ENCODE data around the gene ITGAD. TPM values are rescaled to one million over a fixed set of nuclear protein-coding genes. Genes with fewer than 3 reads are reported as not detected.

ITGAD gene
- total and polyA plus RNA-seq, 2 of the 13 experiments (the other 11 are each of a cell fraction or from before 2014, with no cell fraction given) = not detected

DNA sequence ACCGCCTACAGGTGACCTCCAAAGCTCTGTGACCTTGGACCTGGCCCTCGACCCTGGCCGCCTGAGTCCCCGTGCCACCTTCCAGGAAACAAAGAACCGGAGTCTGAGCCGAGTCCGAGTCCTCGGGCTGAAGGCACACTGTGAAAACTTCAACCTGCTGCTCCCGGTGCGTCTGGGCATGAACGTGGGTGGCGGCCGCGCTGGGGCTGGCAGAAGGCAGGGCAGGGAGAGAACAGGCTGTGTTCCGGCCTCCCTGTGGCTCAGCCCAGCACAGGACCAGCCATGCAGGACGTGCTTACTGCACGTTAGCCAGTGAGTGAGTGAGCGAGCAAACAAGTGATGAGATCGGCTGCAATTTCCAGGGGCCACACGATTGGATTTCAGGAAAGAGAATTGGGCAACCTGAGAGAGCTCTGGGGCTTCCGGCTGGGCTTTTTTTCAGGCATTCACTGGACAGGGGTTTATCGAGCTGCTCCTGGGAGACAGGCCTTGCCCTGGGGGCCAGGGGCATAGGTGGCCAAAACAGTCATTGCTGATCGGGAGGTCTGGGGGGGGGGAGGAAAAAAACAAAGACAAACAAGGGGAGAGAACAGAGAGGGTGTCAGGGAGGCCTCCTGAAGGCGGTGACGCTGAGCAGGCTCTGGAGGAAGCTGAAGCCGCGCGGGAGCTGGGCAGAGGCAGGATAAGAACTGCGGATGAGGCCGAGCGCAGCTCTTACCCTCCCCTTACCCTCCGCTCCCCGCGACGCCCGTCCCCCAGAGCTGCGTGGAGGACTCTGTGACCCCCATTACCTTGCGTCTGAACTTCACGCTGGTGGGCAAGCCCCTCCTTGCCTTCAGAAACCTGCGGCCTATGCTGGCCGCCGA is 21.3 kb upstream of the ITGAD start (continued):
- TF ChIP-seq, protein P1, sequence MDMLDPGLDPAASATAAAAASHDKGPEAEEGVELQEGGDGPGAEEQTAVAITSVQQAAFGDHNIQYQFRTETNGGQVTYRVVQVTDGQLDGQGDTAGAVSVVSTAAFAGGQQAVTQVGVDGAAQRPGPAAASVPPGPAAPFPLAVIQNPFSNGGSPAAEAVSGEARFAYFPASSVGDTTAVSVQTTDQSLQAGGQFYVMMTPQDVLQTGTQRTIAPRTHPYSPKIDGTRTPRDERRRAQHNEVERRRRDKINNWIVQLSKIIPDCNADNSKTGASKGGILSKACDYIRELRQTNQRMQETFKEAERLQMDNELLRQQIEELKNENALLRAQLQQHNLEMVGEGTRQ (IDR thresholded peaks at IDR 0.05; ENCODE audit: low read depth, low read length) = no peak
- TF ChIP-seq, protein P1 (CRISPR knock-in tag; IDR thresholded peaks at IDR 0.05; ENCODE audit: borderline replicate concordance) = no peak
- no peak for TF ChIP-seq SMAD9 (CRISPR knock-in tag; IDR thresholded peaks at IDR 0.05)
- TF ChIP-seq NPAS2 (CRISPR knock-in tag; IDR thresholded peaks at IDR 0.05; ENCODE audit: borderline replicate concordance) = no peak
- TF ChIP-seq SP5 (CRISPR knock-in tag; IDR thresholded peaks at IDR 0.05; ENCODE audit: borderline replicate concordance, low read depth) = 0 out of 2 replicates have a peak, but pooled peaks have one; percentile 10
- TF ChIP-seq MAFK (conservative IDR thresholded peaks at IDR 0.05 in 1 of 2, IDR thresholded peaks at IDR 0.05 in 1 of 2; ENCODE audit: low read length in 2 of 2) = no peak
- no peak for TF ChIP-seq MXI1 (IDR thresholded peaks at IDR 0.05; ENCODE audit: borderline replicate concordance, low read depth, low read length)
- TF ChIP-seq, protein P2, sequence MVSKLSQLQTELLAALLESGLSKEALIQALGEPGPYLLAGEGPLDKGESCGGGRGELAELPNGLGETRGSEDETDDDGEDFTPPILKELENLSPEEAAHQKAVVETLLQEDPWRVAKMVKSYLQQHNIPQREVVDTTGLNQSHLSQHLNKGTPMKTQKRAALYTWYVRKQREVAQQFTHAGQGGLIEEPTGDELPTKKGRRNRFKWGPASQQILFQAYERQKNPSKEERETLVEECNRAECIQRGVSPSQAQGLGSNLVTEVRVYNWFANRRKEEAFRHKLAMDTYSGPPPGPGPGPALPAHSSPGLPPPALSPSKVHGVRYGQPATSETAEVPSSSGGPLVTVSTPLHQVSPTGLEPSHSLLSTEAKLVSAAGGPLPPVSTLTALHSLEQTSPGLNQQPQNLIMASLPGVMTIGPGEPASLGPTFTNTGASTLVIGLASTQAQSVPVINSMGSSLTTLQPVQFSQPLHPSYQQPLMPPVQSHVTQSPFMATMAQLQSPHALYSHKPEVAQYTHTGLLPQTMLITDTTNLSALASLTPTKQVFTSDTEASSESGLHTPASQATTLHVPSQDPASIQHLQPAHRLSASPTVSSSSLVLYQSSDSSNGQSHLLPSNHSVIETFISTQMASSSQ (IDR thresholded peaks at IDR 0.05; ENCODE audit: low read depth) = no peak
- TF ChIP-seq, protein P2 (CRISPR knock-in tag; IDR thresholded peaks at IDR 0.05; ENCODE audit: borderline replicate concordance) = no peak
- TF ChIP-seq, protein P3, sequence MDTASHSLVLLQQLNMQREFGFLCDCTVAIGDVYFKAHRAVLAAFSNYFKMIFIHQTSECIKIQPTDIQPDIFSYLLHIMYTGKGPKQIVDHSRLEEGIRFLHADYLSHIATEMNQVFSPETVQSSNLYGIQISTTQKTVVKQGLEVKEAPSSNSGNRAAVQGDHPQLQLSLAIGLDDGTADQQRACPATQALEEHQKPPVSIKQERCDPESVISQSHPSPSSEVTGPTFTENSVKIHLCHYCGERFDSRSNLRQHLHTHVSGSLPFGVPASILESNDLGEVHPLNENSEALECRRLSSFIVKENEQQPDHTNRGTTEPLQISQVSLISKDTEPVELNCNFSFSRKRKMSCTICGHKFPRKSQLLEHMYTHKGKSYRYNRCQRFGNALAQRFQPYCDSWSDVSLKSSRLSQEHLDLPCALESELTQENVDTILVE (CRISPR knock-in tag; IDR thresholded peaks at IDR 0.05) = no peak
- no peak for TF ChIP-seq ZNF652 (CRISPR knock-in tag; IDR thresholded peaks at IDR 0.05; ENCODE audit: borderline replicate concordance, low read depth)
- peak; percentile 69; the same call in 1 of the 2 replicates for TF ChIP-seq ZNF850 (CRISPR knock-in tag; conservative IDR thresholded peaks at IDR 0.05)
- TF ChIP-seq CEBPG (CRISPR knock-in tag; IDR thresholded peaks at IDR 0.05) = peak; percentile 87
- TF ChIP-seq ATF7-NPFF (CRISPR knock-in tag; IDR thresholded peaks at IDR 0.05; ENCODE audit: low read depth) = no peak
- TF ChIP-seq, protein P4, sequence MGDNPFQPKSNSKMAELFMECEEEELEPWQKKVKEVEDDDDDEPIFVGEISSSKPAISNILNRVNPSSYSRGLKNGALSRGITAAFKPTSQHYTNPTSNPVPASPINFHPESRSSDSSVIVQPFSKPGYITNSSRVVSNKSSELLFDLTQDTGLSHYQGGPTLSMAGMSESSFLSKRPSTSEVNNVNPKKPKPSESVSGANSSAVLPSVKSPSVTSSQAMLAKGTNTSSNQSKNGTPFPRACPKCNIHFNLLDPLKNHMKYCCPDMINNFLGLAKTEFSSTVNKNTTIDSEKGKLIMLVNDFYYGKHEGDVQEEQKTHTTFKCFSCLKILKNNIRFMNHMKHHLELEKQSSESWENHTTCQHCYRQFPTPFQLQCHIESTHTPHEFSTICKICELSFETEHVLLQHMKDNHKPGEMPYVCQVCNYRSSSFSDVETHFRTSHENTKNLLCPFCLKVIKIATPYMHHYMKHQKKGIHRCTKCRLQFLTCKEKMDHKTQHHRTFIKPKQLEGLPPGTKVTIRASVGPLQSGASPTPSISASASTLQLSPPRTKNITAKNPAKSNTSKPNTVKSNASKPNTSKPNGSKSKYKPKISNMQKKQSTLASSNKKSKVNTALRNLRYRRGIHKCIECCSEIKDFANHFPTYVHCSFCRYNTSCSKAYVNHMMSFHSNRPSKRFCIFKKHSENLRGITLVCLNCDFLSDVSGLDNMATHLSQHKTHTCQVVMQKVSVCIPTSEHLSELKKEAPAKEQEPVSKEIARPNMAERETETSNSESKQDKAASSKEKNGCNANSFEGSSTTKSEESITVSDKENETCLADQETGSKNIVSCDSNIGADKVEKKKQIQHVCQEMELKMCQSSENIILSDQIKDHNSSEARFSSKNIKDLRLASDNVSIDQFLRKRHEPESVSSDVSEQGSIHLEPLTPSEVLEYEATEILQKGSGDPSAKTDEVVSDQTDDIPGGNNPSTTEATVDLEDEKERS (CRISPR knock-in tag; IDR thresholded peaks at IDR 0.05) = no peak
- peak; percentile 96 for TF ChIP-seq ZNF670 (CRISPR knock-in tag; IDR thresholded peaks at IDR 0.05; ENCODE audit: borderline replicate concordance)
- no peak for TF ChIP-seq TBP (CRISPR knock-in tag; IDR thresholded peaks at IDR 0.05)

Data from HepG2 (cell line).